Thyroid gland (tissue), 4 donors: Measurements from ENCODE around the gene IER5L. TPM values are rescaled to one million over a fixed set of nuclear protein-coding genes. Genes with fewer than 3 reads are reported as not detected.

ENCODE experiments used
- DNase-seq, 2 donors: peaks; one replicate each; pipeline ENCODE4 v3.0.0-alpha.2; 2019
- H3K27ac ChIP-seq, 3 donors: fragments of 200-600 bp; sonication (generic); 1 replicate in 2 of 3; 2 replicates in 1 of 3; pipeline ENCODE4 v1.5.1; 2016 to 2019; ENCODE audit warnings: mild to moderate bottlenecking in 1 of 3, moderate library complexity in 1 of 3
- H3K27me3 ChIP-seq: fragments of 200-600 bp; sonication (generic); one replicate; pipeline ENCODE4 v1.5.1; 2019
- H3K36me3 ChIP-seq, 2 donors: fragments of 200-600 bp; sonication (generic); one replicate each; pipeline ENCODE4 v1.5.1; 2016 to 2019
- H3K4me1 ChIP-seq, 2 donors: fragments of 200-600 bp; sonication (generic); one replicate each; pipeline ENCODE4 v1.5.1; 2017 to 2019
- H3K4me3 ChIP-seq, 3 donors: fragments of 200-600 bp; sonication (generic); replicated peaks in 1 of 3; 1 replicate in 2 of 3; 2 replicates in 1 of 3; pipeline ENCODE4 v1.5.1; 2016; ENCODE audit warnings: mild to moderate bottlenecking in 1 of 3
- H3K9me3 ChIP-seq: fragments of 200-600 bp; sonication (generic); one replicate; pipeline ENCODE4 v1.5.1; 2017
- CTCF ChIP-seq, 6 experiments: fragments of 200-600 bp in 3 of 6; fragments of 450-650 bp in 3 of 6; sonication (generic) in 3 of 6; IDR thresholded peaks; one replicate each; pipeline ENCODE4 v1.5.1; 2016 to 2019; ENCODE audit warnings: antibody characterized with exemption in 6 of 6, mild to moderate bottlenecking in 2 of 6, inconsistent platforms in 1 of 6, moderate library complexity in 1 of 6
- POLR2A ChIP-seq, 2 donors: fragments of 450-650 bp; IDR thresholded peaks; one replicate each; pipeline ENCODE4 v1.6.1; 2017; ENCODE audit warnings: antibody characterized with exemption in 2 of 2, mild to moderate bottlenecking in 2 of 2, moderate library complexity in 1 of 2
- WGBS, 2 donors: methylation state at CpG; one replicate each; pipeline ENCODE4 v1.1.5; 2017; 5-methylcytosine and 5-hydroxymethylcytosine counted together
- intact Hi-C: fragments of 100-400 bp; cut with DNase I; formaldehyde crosslinking; loops from one replicate; pipeline ENCODE4 v1.15.1; 2023
- total RNA-seq, 4 donors: library from RNA; depleted of rRNA; stranded (reverse); fragments of >200 nt; gene quantifications; one replicate each; pipeline ENCODE4 v1.2.3, GENCODE V29; 2016

Gene IER5L
- total RNA-seq, 4 donors from 2014 or later: 7.8 to 20.2 (median 12.6) TPM

DNA sequence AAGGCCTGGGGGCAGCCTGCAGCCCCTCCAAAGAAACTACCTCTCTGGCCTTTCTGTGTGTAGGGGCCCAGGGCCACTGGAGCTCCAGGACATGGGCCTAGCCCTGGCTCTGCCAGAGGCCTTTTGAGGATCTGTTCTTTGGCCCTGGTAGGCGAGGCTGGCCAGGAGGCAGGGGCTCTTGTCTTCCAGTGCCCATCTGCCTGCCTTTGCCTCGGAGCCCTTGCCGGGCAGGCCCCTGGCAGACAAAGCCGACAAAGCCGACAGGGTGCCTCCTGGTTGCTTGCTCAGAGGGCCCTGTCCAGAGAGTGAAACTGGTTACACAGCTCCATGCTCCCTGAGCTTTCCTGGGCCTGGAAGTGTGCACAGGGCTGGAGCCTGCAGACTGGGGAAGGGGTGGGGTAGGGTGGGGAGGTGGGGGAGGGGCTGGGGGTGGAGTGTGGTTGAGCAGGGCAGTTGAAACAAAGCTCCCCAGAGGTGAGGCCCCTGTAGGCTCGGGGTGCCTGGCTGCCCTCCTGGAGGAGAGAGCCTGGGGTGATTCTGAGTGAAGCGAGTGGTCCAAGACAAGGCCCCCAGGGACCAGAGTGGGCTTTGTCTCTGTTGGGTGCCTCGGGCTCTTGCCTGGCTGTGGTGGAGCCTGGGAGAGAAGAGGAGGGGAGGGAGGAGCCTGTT, 37.5 kb downstream of the IER5L start:
- peaks cover 54 to 84% of the 10 kb centered on the region in 2 donors for H3K4me1 ChIP-seq
- no peaks in the 10 kb centered on the region for H3K9me3 ChIP-seq
- WGBS, 2 donors: 8 to 22% methylated on average over 5 of the region's 8 CpGs
- H3K27me3 ChIP-seq: no peaks in the 10 kb centered on the region
- peak overlapping the region; percentile 2 to 36 (median 28) for H3K4me3 ChIP-seq
- H3K27ac ChIP-seq: peak overlapping the region; percentile 98 to 100 (median 100)
- DNase-seq: peak; percentile 57 to 60
- H3K36me3 ChIP-seq: peaks cover 19 to 20% of the 10 kb centered on the region in 2 donors
- TF ChIP-seq CTCF (IDR thresholded peaks at IDR 0.05) (no peak), POLR2A (IDR thresholded peaks at IDR 0.05) (no peak)
- intact Hi-C loops: loop anchor here (5.0 kb wide), 1 partner anchor 37 kb away; the partner anchor contains the start of gene IER5L

GRCh38 chr9:129139993-129140396, 38.1 kb downstream of the IER5L start:
- intact Hi-C loops: loop anchor here (5.0 kb wide), 2 partner anchors 37 to 472 kb away; partner anchors contain the start of gene IER5L
- H3K27me3 ChIP-seq: no peaks in the 10 kb centered on the region
- no peaks in the 10 kb centered on the region for H3K9me3 ChIP-seq
- WGBS, 2 donors: 1% methylated on average over 11 of the region's 11 CpGs
- TF ChIP-seq CTCF (IDR thresholded peaks at IDR 0.05): no peak
- TF ChIP-seq POLR2A (IDR thresholded peaks at IDR 0.05): peak; percentile 60 to 84
- peak overlapping the region; percentile 2 to 36 (median 28) for H3K4me3 ChIP-seq
- H3K4me1 ChIP-seq: peaks cover 48 to 78% of the 10 kb centered on the region in 2 donors
- H3K36me3 ChIP-seq: peaks cover 20 to 24% of the 10 kb centered on the region in 2 donors
- peak; percentile 92 to 95 for DNase-seq
- H3K27ac ChIP-seq: peak overlapping the region; percentile 98 to 100 (median 100)

DNA sequence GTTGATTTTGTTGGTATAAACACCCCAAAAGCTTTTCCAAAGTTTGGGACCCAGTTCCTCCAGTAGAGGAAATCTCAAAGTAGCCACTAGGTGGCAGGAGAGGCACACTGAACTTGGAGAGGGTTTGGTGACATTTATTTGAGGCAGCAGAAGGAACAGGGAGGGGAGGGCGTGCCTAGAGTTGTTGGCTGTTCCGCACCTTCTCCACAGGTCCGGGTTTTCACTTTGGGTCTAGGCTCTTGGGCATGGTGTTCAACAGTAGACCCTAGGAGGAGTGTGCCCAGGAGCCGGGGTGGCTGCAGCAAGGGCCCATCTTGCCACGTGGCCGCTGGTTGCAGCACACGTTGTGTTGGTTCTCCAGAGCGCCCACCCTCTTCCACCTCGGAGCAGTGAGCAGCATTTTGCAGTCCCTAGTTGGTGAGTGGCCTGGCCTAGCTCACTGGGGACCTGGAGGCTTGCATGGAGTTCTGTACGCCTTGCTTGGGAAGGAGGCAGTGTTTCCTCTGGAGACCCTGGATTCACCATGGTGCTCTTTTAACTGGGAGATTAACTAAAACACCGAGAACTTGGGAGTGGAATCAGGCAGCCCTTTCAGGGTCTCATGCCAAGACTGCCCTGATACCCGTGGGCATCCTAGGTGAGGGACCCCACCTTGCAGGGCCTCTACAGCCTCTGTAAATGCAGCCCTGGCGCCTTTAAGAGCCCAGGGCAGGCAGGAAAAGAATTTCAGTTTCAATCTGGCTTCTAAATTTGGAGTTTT, 38.6 kb downstream of the IER5L start:
- peak; percentile 77 to 79 for DNase-seq
- Histone ChIP-seq H3K27ac (peak overlapping the region; percentile 98 to 100 (median 100)), H3K27me3 (no peaks in the 10 kb centered on the region), H3K36me3 (peaks cover 20 to 24% of the 10 kb centered on the region in 2 donors), H3K9me3 (no peaks in the 10 kb centered on the region), H3K4me3 (peak overlapping the region in 1 of 3 donors; percentile 28), H3K4me1 (peaks cover 45 to 74% of the 10 kb centered on the region in 2 donors)
- 0 to 8% methylated on average over 6 to 12 of the region's 13 CpGs for WGBS, 2 donors
- TF ChIP-seq POLR2A (IDR thresholded peaks at IDR 0.05) (no peak), CTCF (IDR thresholded peaks at IDR 0.05) (peak; percentile 76 to 97 (median 92))
- intact Hi-C loops: loop anchor here (5.0 kb wide), 1 partner anchor 473 kb away; no protein-coding TSS in a partner anchor

DNA sequence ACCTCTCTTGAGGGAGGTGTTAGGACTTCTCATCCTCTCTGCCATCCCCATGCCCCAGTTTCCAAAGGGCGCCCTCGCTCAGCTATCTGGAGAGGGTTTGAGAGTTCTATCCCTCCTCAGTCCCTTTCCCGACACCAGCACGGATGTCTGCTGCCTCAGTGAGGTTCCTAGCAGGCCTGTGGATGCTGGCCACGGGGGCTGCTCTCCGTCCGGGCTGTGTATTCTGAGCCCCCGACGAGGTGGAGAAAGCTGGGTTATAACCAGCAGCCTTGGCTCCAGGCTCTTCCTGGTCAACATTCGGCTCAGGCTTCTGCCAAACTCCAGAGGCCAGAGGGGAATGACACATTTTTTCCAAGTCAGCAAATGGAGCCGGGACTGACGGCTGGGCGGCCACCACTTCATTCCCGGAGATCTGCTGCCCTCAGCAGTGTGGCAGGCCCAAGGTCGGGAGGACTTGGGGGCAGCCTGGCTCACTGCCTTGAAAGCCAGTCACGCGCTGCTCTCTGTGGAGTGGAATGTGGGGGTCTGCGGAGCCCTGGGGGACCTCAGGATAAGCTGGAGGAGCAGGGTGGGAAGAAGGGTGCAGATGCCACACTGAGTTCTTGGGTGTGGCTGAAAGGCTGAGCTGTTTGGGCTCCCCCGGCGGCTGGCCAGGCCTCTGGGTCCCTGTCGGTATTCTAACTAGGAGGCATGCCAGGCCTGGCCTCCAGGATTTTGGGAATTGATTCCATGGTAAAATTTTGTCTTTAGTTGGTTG, 39.4 kb downstream of the IER5L start:
- peak overlapping the region; percentile 98 to 100 (median 100) for H3K27ac ChIP-seq
- no peak for TF ChIP-seq CTCF (IDR thresholded peaks at IDR 0.05)
- TF ChIP-seq POLR2A (IDR thresholded peaks at IDR 0.05): no peak
- peaks cover 44 to 66% of the 10 kb centered on the region in 2 donors for H3K4me1 ChIP-seq
- H3K4me3 ChIP-seq: no peak overlapping the region
- H3K9me3 ChIP-seq: no peaks in the 10 kb centered on the region
- peak; percentile 29 for DNase-seq
- intact Hi-C loops: loop anchor here (5.0 kb wide), 1 partner anchor 474 kb away; no protein-coding TSS in a partner anchor
- 51 to 58% methylated on average over 12 to 19 of the region's 21 CpGs for WGBS, 2 donors
- peaks cover 20 to 24% of the 10 kb centered on the region in 2 donors for H3K36me3 ChIP-seq
- no peaks in the 10 kb centered on the region for H3K27me3 ChIP-seq
